Upper lobe of left lung (tissue), 4 donors: ENCODE measurements around the gene PEPD.

ENCODE experiments used
- CTCF ChIP-seq, 6 experiments: fragments of 450-650 bp in 4 of 6; fragments of 200-600 bp in 2 of 6; sonication (generic) in 2 of 6; IDR thresholded peaks; one replicate each; pipeline ENCODE4 v1.5.1; 2016 to 2019; ENCODE audit warnings: antibody characterized with exemption in 6 of 6
- EP300 ChIP-seq, 4 donors: sonication (generic); formaldehyde crosslinking; IDR thresholded peaks; one replicate each; pipeline ENCODE4 v1.5.1; 2017; ENCODE audit warnings: antibody characterized with exemption in 4 of 4, control low read depth in 2 of 4
- POLR2A ChIP-seq, 4 donors: fragments of 450-650 bp; IDR thresholded peaks; one replicate each; pipeline ENCODE4 v1.5.1; 2016 to 2017; ENCODE audit warnings: antibody characterized with exemption in 4 of 4, mild to moderate bottlenecking in 2 of 4

DNA sequence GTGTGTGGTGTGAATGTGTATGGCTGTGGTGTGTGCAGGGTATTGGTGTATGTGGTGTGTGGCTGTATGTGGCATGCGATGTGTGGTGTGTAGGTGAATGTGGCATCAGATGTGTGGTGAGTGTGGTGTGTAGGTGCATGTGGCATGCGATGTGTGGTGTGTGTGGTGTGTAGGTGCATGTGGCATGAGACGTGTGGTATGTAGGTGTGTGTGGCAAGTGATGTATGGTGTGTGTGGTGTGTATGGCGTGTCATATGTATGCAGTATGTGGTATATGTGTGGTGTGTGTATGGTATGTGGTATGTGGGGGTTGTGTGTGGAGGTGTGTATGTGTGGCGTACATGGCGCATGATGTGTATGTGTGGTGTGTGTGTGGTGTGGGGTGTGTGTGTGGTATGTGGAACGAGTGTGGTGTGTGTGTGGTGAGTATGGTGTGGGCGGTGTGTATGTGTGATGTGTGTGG, 63.4 kb downstream of the PEPD start:
- TF ChIP-seq CTCF (IDR thresholded peaks at IDR 0.05), result no peak
- TF ChIP-seq EP300 (IDR thresholded peaks at IDR 0.05), result no peak
- no peak for TF ChIP-seq POLR2A (IDR thresholded peaks at IDR 0.05)
